Measurements from ENCODE around the gene TBC1D5.
A peak's percentile ranks its signal among the peaks of the same experiment; 100 is the strongest.
"Not testable (repeated sequence)": the region's sequence is repeated elsewhere in the genome, so short reads cannot be mapped to it uniquely, and the experiment has no call there.

The TBC1D5 gene

GRCh38 chr3:17399586-17399985 lies 342.8 kb downstream of the TBC1D5 start:
- Mint-ChIP-seq H3K4me3 (no peak overlapping the region), H3K9me3 (no peaks in the 10 kb centered on the region), H3K4me1 (peaks cover 15% of the 10 kb centered on the region), H3K27me3 (no peaks in the 10 kb centered on the region), H3K36me3 (peaks cover 12% of the 10 kb centered on the region), H3K27ac (no peak overlapping the region)
- DNase-seq (ENCODE audit: low spot score in 2 of 2) (no peak), ATAC-seq (ENCODE audit: low read depth) (peak; percentile 26)

- no peaks in the 10 kb centered on the region for H3K27me3 Mint-ChIP-seq
- ATAC-seq (ENCODE audit: low read depth) (peak; percentile 90), DNase-seq (ENCODE audit: low spot score in 2 of 2) (peak in 1 of 2 donors; percentile 9)
- H3K9me3 Mint-ChIP-seq, result no peaks in the 10 kb centered on the region
- no peak overlapping the region for H3K4me3 Mint-ChIP-seq
- no peak overlapping the region for H3K27ac Mint-ChIP-seq
- peaks cover 16% of the 10 kb centered on the region for H3K4me1 Mint-ChIP-seq
- peaks cover 10% of the 10 kb centered on the region for H3K36me3 Mint-ChIP-seq
Measured at GRCh38 chr3:17398959-17399551, 343.4 kb downstream of the TBC1D5 start.

GRCh38 chr3:17396036-17396435 lies 346.4 kb downstream of the TBC1D5 start:
- Mint-ChIP-seq H3K27me3 (no peaks in the 10 kb centered on the region), H3K27ac (no peak overlapping the region), H3K4me3 (peak overlapping the region; percentile 55), H3K9me3 (peaks cover 3% of the 10 kb centered on the region), H3K4me1 (peaks cover 16% of the 10 kb centered on the region), H3K36me3 (peaks cover 25% of the 10 kb centered on the region)
- DNase-seq (ENCODE audit: low spot score in 2 of 2) (no peak), ATAC-seq (ENCODE audit: low read depth) (no peak)

- Mint-ChIP-seq H3K27ac (no peak overlapping the region), H3K4me3 (no peak overlapping the region), H3K9me3 (peaks cover 3% of the 10 kb centered on the region), H3K27me3 (no peaks in the 10 kb centered on the region), H3K4me1 (peaks cover 9% of the 10 kb centered on the region), H3K36me3 (peaks cover 29% of the 10 kb centered on the region)
- ATAC-seq (ENCODE audit: low read depth) (no peak), DNase-seq (ENCODE audit: low spot score in 2 of 2) (no peak)
Measured at GRCh38 chr3:17394541-17395155, 347.8 kb downstream of the TBC1D5 start.

DNA sequence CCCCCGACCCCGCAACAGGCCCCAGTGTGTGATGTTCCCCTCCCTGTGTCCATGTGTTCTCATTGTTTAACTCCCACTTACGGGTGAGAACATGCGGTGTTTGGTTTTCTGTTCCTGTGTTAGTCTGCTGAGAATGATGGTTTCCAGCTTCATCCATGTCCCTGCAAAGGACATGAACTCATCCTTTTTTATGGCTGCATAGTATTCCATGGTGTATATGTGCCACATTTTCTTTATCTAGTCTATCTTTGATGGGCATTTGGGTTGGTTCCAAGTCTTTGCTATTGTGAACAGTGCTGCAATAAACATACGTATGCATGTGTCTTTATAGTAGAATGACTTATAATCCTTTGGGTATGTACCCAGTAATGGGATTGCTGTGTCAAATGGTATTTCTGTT lies 349.9 kb downstream of the TBC1D5 start:
- H3K27ac Mint-ChIP-seq; H3K9me3 Mint-ChIP-seq; H3K4me1 Mint-ChIP-seq; H3K4me3 Mint-ChIP-seq; ATAC-seq (ENCODE audit: low read depth); DNase-seq (ENCODE audit: low spot score in 2 of 2); H3K27me3 Mint-ChIP-seq: not testable (repeated sequence)
- H3K36me3 Mint-ChIP-seq, result peaks cover 38% of the 10 kb centered on the region

DNA sequence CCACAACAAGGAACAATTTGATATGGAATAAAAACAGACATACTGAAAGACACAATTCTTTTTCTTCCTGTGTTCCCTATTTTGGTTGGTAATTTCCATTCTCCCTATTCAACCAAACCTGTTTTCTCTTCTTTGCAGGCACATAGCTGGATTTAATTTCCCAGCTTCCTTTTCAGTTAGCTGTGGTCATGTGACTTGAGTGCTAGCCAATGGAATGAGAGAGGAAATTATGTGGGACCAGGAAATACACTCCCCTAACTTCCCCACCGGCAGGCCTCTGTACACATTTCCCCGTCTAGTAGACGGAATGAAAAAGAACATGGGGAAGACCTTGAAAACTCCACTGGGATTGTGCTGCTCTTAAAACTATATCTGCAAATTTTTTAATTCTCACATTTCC lies 351.6 kb downstream of the TBC1D5 start:
- peaks cover 7% of the 10 kb centered on the region for H3K4me1 Mint-ChIP-seq
- DNase-seq (ENCODE audit: low spot score in 2 of 2), result no peak
- peaks cover 3% of the 10 kb centered on the region for H3K9me3 Mint-ChIP-seq
- no peak overlapping the region for H3K27ac Mint-ChIP-seq
- ATAC-seq (ENCODE audit: low read depth), result no peak
- peaks cover 46% of the 10 kb centered on the region for H3K36me3 Mint-ChIP-seq
- H3K27me3 Mint-ChIP-seq, result no peaks in the 10 kb centered on the region
- no peak overlapping the region for H3K4me3 Mint-ChIP-seq

GRCh38 chr3:17387108-17387507 lies 355.3 kb downstream of the TBC1D5 start:
- Mint-ChIP-seq H3K4me3 (no peak overlapping the region), H3K27me3 (no peaks in the 10 kb centered on the region), H3K27ac (peak overlapping the region; percentile 26), H3K36me3 (peaks cover 35% of the 10 kb centered on the region), H3K4me1 (peaks cover 2% of the 10 kb centered on the region), H3K9me3 (no peaks in the 10 kb centered on the region)
- no peak for ATAC-seq (ENCODE audit: low read depth)
- no peak for DNase-seq (ENCODE audit: low spot score in 2 of 2)

GRCh38 chr3:17386432-17386831 lies 356.0 kb downstream of the TBC1D5 start:
- peak overlapping the region; percentile 26 for H3K27ac Mint-ChIP-seq

DNA sequence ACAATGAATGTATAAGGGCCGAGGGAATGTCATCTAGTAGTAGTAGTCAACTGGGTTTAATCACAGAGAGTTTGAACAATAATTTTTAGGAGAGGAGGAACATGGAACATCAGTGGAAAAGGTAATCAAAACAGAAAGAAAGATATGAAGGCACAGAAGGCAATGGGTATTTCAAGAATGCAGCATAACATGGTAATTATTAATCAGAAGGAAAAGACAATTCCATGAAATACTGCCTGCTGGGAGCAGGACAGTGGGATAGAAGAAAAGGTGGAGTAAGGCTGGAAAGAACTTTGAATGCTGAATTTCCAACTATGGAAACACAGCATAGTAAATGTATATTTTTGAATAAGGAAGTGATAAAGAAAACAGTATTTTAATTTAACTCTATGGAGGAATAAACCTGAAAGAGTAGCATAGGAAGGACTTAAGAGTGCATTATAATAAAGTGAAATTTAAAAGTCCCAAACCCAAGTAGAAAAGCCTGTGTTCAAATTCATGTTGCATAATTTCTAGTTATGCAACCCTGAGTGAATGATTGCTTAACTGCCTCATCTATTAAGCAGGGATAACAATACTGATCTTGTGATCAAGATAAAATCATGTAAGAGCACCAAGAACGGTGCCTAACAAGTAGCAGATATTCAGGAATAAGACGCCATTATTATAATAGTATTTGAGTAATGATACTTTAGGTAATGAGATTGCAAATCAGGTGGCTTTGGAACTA lies 357.7 kb downstream of the TBC1D5 start:
- ATAC-seq (ENCODE audit: low read depth) (no peak), DNase-seq (ENCODE audit: low spot score in 2 of 2) (no peak)
- Mint-ChIP-seq H3K9me3 (no peaks in the 10 kb centered on the region), H3K4me3 (no peak overlapping the region), H3K27me3 (no peaks in the 10 kb centered on the region), H3K4me1 (peaks cover 4% of the 10 kb centered on the region), H3K27ac (no peak overlapping the region), H3K36me3 (peaks cover 21% of the 10 kb centered on the region)

More at GRCh38 chr3:17386432-17386831, 356.0 kb downstream of the TBC1D5 start:
- peaks cover 2% of the 10 kb centered on the region for H3K4me1 Mint-ChIP-seq
- H3K27me3 Mint-ChIP-seq, result no peaks in the 10 kb centered on the region
- ATAC-seq (ENCODE audit: low read depth) (no peak), DNase-seq (ENCODE audit: low spot score in 2 of 2) (no peak)
- no peaks in the 10 kb centered on the region for H3K9me3 Mint-ChIP-seq
- peaks cover 29% of the 10 kb centered on the region for H3K36me3 Mint-ChIP-seq
- H3K4me3 Mint-ChIP-seq, result no peak overlapping the region

DNA sequence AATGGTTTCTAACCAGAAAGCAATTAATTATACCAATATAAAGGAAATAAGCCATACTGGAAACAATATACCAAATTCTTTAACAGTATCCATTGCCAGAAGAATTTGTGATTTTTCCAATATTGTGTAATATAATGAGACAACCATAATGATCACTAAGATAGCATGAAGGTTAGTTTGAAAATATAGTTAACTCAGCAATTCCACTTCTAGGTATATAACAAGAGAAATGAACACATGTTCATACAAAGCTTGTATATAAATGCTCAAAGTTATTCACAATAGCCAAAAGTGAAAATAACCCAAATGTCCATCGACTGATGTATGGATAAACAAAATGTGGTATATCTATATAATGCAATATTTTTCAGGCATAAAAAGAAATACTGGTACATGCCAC lies 369.1 kb downstream of the TBC1D5 start:
- ATAC-seq (ENCODE audit: low read depth), result no peak
- Mint-ChIP-seq H3K27me3 (no peaks in the 10 kb centered on the region), H3K27ac (no peak overlapping the region), H3K4me3 (no peak overlapping the region), H3K9me3 (no peaks in the 10 kb centered on the region), H3K36me3 (peaks cover 22% of the 10 kb centered on the region), H3K4me1 (no peaks in the 10 kb centered on the region)
- DNase-seq (ENCODE audit: low spot score in 2 of 2), result no peak

GRCh38 chr3:17372362-17373210 lies 369.8 kb downstream of the TBC1D5 start:
- Mint-ChIP-seq H3K9me3 (no peaks in the 10 kb centered on the region), H3K36me3 (peaks cover 22% of the 10 kb centered on the region), H3K27me3 (no peaks in the 10 kb centered on the region), H3K4me3 (no peak overlapping the region), H3K27ac (no peak overlapping the region), H3K4me1 (no peaks in the 10 kb centered on the region)
- DNase-seq (ENCODE audit: low spot score in 2 of 2) (no peak), ATAC-seq (ENCODE audit: low read depth) (no peak)

DNA sequence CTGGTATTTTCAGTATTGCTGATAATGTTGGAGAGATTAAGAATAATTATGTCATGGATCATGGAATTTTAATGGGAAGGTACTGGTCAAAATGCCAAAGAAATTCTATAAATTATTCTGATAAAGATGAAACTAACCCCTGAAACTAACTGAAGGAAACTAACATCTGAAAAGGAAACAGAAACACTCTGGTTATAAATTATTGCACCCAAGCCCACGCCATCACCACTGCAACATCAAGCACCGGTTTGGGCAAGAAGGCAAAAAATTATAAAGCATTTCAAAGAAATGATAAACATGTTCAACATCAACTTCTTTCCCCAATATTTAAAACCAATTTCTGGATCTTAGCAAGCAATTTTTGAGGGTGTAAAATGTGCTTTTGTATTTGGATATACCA lies 372.5 kb downstream of the TBC1D5 start:
- no peaks in the 10 kb centered on the region for H3K9me3 Mint-ChIP-seq
- DNase-seq (ENCODE audit: low spot score in 2 of 2), result no peak
- no peak overlapping the region for H3K4me3 Mint-ChIP-seq

DNA sequence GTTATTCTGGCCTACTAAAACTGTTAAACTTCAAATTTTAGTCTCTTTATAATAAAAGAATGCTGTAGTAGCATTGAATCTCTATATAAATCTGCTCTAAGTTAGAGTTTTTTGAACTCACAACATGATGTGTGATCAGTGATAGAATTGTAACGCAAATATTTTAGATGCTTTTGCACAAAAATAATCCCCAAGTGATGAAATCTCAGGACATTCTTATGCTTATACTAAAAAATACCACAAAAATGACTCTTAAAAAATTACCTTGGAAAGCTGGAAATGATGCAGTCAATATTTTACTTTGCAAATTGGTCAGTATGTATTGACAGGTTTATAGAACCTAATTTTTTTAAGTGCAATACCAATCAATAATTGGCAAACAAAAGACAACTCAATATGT lies 375.3 kb downstream of the TBC1D5 start:
- H3K27me3 Mint-ChIP-seq, result no peaks in the 10 kb centered on the region

More for the DNA sequence above, 372.5 kb downstream of the TBC1D5 start:
- no peaks in the 10 kb centered on the region for H3K27me3 Mint-ChIP-seq
- no peak overlapping the region for H3K27ac Mint-ChIP-seq
- ATAC-seq (ENCODE audit: low read depth), result no peak
- H3K36me3 Mint-ChIP-seq, result peaks cover 16% of the 10 kb centered on the region
- no peaks in the 10 kb centered on the region for H3K4me1 Mint-ChIP-seq

GRCh38 chr3:17360991-17361390 lies 381.4 kb downstream of the TBC1D5 start:
- H3K36me3 Mint-ChIP-seq, result peaks cover 13% of the 10 kb centered on the region
- no peaks in the 10 kb centered on the region for H3K4me1 Mint-ChIP-seq
- no peaks in the 10 kb centered on the region for H3K9me3 Mint-ChIP-seq
- ATAC-seq (ENCODE audit: low read depth), result no peak
- DNase-seq (ENCODE audit: low spot score in 2 of 2), result no peak
- H3K4me3 Mint-ChIP-seq, result no peak overlapping the region
- no peaks in the 10 kb centered on the region for H3K27me3 Mint-ChIP-seq
- no peak overlapping the region for H3K27ac Mint-ChIP-seq

More for the DNA sequence above, 375.3 kb downstream of the TBC1D5 start:
- peaks cover 22% of the 10 kb centered on the region for H3K36me3 Mint-ChIP-seq
- DNase-seq (ENCODE audit: low spot score in 2 of 2) (no peak), ATAC-seq (ENCODE audit: low read depth) (no peak)
- no peak overlapping the region for H3K27ac Mint-ChIP-seq
- H3K9me3 Mint-ChIP-seq, result no peaks in the 10 kb centered on the region
- no peak overlapping the region for H3K4me3 Mint-ChIP-seq
- no peaks in the 10 kb centered on the region for H3K4me1 Mint-ChIP-seq
